GDM1 (cell line): ENCODE measurements around the gene ANKS1A.
A peak's percentile ranks its signal among the peaks of the same experiment; 100 is the strongest.

Source experiments
- DNase-seq: peaks from one replicate; lab custom pipeline; 2025; lab: John Stamatoyannopoulos, UW

ANKS1A gene

GRCh38 chr6:35043381-35044130 lies 154.5 kb downstream of the ANKS1A start:
- no peak for DNase-seq

- DNase-seq: peak; percentile 32
Observed at GRCh38 chr6:35044145-35044745, 155.2 kb downstream of the ANKS1A start.

DNA sequence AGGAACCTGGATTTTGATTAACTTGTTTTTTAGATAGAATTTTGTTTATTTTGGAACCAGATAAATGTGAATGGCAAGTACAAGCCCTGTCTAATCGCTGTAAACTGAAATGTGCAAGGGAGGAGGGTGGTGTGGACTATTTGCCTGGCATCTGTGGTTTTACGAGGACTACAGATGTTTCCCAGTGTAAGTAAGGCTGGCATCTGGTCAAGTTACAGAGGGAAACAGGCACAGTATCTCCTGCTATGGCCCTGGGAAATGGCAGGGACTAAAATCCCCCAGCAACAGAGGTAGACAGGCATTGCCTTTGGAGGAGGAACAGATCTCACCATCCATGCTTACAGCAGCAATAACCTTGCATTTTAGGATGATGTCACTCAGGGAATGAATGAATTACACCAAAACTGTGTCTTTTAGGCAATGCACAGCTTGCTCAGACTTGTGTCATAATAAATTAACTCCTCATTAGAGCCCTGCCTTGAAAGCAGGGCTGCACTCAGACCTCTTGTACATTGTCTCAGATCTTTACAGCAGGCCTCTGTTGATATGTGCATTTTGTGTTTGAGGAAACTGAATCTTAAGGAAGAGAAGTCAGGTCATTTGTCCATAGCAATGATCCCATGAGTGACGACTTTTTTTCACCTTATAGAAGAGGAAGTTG lies 155.8 kb downstream of the ANKS1A start:
- peak; percentile 45 for DNase-seq

GRCh38 chr6:35046103-35046502 lies 157.0 kb downstream of the ANKS1A start:
- no peak for DNase-seq

GRCh38 chr6:35046862-35047261 lies 157.8 kb downstream of the ANKS1A start:
- peak; percentile 51 for DNase-seq

- peak; percentile 50 for DNase-seq
Observed at GRCh38 chr6:35047265-35048011, 158.4 kb downstream of the ANKS1A start.

- DNase-seq: peak; percentile 19
Observed at GRCh38 chr6:35048031-35048613, 159.1 kb downstream of the ANKS1A start.

DNA sequence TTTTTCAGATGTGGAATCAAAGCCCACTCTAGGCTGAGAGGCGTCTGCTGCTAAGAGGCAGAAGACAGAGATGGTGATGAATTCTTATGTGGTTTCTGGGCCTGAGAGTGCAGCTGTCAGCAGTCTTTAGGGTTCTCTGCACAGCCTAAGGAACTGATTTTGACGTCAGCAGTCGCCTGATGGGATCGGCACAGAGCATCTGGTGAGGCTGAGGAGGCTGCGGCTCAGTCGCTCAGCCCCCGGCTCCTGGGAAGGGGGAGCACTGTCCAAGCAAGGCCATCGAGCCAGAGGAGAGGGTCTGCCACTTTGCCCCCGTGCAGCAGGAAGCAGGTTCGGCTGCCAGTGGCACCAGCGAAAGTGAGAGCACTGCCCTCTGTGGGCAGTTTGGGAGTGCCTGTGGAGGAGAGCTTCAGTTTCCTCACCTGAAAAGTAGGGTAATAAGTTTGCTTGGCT lies 159.6 kb downstream of the ANKS1A start:
- DNase-seq: no peak

GRCh38 chr6:35049156-35049735 lies 160.2 kb downstream of the ANKS1A start:
- no peak for DNase-seq

- DNase-seq: no peak
Observed at GRCh38 chr6:35049900-35050756, 161.1 kb downstream of the ANKS1A start.

DNA sequence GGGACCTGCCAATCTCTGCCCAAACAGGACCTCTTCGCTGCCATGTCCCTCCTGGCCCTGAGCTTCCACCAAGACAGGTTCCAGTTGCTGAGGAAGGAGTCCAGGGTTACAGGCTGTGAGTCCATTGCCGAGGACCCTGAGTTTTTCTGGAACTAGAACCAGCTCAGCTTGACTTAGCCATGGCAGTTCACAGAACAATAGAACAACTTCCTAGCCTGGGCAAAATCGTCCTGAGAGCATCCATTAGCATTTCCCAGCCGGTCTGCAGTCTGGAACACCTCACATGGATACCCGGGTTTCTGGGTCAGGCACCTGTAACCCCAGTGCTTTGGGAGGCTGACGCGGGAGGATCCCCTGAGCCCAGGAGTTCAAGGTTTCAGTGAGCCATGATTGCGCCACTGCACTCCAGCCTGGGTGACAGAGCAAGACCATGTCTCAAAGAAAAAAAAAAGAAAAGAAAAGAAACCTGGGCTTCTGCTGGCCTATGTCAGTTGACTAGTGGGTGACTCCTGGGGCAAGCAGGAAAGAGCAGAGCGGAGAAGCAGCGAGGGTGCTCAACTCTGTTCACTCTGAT lies 161.8 kb downstream of the ANKS1A start:
- no peak for DNase-seq

DNA sequence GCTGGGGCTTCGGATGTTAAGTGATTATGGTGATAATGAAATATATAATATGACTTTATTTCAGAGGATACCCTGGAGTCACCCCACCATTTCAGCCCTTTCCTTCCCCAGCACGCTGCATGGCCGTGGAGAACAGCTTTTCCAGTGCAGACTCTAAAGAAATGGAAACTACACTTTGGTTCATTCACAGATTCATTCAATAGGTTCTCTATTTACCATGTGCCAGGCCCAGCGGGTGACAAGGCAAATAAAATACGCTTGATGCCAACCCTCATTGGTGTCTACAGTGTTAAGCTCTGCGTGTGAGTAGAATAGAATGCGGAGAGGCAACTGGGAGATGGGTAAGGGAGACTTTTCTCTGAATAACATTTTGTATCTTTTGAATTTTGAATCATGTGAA lies 162.3 kb downstream of the ANKS1A start:
- DNase-seq: no peak

- no peak for DNase-seq
Observed at GRCh38 chr6:35051997-35052583, 163.0 kb downstream of the ANKS1A start.

DNA sequence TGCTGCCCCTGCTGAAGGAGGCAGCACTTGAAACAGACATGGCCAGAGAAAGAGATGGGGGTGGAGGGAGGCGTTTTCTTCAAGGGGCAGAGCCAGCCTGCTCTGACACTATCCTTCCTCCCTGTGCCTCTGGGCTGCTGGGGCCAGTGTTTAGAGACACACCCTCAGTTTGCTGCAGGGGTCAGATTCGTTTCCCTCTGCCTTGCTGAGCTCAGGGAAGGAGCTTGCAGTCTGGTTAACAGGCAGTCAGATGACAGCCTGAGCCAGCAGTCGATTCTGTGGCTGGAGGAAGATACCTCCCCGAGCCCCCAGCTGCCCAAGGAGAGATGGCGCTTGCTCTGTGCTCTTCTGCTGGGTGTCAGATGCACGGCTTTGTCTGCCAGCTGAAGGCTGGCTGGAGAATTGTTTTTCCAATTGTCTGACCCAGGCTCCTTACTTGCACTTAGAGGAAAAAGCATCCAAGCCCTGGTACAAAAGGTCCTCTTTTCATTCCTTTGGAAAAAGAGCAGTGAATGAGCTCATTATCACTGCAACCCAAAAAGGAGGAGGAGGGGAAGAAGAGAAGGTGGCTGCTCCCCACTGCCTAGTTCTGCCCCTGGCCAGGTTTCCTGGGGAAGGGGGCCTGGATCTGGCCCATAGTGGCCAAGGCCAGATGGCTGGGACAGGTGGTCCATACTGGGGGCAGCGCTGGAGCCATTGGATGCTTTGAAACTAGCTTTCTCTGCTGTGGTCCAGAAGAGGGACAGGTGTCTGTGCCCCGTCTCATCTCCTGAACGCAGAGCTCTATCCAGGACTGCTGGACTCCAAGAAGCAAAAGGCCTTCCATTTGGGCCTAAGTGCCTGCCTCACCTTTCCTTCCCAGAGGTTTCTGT lies 163.9 kb downstream of the ANKS1A start:
- no peak for DNase-seq

- no peak for DNase-seq
Observed at GRCh38 chr6:35053701-35054100, 164.6 kb downstream of the ANKS1A start.

DNA sequence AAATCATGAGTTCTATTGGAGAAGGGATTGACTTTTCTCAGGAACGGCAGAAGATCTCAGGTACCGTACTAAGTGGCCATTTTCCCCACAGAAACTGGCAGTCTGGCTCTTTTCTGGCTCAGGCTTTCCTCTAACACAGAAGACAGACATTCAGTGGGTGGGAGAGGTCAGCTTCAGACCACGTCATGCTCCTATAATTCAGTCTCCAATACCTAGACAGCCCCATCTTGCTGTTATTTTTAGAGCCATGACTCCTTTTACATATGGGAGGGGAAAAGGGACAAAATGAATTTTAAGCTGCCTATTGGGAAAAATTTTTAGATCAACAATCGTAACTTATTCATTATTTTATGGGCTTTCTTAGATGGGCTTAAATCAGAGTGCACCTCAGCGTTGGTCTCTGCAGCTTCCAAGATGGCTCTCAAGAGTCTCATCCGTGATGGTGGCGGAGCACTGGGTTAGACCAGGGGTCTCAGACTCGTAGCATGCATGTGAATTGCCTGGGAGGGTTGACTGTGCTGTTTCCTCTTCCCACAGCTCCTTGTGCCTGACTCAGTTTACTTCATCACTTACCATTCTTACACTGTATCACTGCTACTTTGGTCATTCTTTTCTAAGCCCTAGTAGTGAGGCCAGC lies 165.2 kb downstream of the ANKS1A start:
- no peak for DNase-seq

DNA sequence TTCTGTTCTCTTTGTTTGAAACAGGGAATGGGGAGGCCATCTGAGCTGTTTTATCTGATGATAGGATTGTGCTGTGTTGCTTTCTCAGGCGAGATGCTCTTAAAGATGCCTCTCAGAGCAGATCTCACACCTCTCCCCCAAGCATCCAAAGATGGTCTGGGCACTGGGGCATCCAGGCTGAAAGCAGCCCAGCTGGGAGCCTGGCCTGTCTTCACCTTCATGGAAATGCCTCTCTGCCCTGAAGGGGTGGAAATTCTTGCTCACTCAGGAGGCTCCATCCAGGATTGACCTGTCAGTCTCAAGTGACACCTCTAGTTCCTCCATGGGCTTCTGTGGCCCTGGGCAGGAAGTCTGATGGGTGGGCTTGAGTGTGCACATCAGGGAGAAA lies 165.7 kb downstream of the ANKS1A start:
- DNase-seq: no peak

DNA sequence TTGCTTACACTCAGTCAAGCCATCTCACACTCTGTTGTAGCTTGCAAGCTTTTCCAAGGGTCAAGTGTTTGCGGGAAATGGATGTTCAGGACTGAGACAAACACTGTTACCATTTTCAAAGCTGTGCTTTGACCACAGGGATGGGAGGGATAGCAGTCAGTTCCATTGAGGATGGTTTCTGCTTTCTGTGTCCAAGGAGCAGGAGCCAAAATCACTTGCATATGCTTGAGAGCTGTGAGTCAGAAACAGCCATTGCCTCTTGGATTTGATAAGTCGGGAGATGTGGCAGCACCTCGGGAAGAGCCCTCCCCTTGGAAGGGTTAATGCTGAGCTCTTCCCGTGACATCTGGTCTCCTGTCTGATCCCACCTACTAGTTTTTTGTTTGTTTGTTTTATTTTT lies 166.8 kb downstream of the ANKS1A start:
- DNase-seq: no peak

DNA sequence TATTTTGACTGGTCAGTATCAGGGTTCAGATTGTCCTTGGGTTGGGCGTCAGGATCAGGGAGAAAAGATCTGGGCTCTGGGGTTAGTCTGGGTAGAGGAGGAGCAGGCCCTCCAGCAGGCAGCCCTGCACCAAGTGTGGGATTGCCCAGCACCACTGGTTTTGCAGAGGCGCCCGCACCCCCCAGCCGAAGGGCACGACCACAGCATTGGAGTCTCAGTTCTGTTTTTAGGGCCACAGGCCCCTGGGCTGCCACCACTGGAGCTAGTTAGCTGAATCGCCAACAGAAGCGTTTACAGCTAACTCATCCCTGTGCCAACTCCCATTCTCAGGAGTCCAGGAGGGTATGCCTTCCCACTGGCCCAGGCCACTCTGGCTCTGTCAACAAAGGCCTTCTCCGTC lies 167.9 kb downstream of the ANKS1A start:
- DNase-seq: no peak
